ENCODE data around the gene VPS35L. TPM values are rescaled to one million over a fixed set of nuclear protein-coding genes. Genes with fewer than 3 reads are reported as not detected.

Gene VPS35L
- total and polyA plus RNA-seq, 2 of the 13 experiments (the other 11 are each of a cell fraction or from before 2014, with no cell fraction given) = 1.4 to 1.6 TPM

DNA sequence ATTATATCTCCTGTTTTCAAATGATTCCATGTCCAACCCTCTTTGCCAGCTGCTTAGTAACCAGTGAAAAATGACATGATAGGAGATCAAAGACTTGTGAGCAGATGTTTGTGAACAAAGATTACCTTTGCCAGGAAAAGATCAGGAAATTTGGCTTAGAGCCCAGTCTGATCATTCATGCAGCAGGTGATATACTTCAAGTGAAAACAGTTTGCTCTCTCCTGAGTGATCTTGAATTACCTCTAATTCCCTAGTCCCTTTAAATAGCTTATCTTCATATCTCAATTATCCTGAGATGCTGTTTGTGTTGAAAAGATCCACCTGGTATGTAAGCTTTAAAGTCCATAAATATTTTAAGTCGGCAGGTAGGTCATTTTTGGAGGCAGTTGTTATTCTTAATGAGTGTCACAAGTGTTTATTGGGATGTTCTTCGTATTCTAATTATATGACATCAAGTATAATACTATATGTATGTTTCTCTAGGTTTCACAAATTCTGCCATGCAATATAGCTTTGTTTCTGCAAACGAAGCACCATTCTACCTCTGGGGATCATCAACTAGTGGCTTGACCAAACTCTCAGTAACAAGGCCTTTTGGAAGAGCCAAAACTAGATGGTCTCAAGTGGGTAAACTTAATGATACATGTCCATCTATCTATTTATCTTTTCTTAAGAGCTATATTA, 13.2 kb upstream of the VPS35L start (continued):
- TF ChIP-seq IKZF4 (CRISPR knock-in tag; IDR thresholded peaks at IDR 0.05; ENCODE audit: borderline replicate concordance, low read depth, not compliant biosample characterization) (no peak), KLF15 (CRISPR knock-in tag; IDR thresholded peaks at IDR 0.05; ENCODE audit: borderline replicate concordance) (no peak), ETV5 (CRISPR knock-in tag; IDR thresholded peaks at IDR 0.05; ENCODE audit: borderline replicate concordance) (peak; percentile 80; the same call in 1 of the 2 replicates), ZBTB49 (CRISPR knock-in tag; IDR thresholded peaks at IDR 0.05; ENCODE audit: borderline replicate concordance) (no peak), ETV6 (CRISPR knock-in tag; conservative IDR thresholded peaks at IDR 0.05) (no peak), KLF16 (CRISPR knock-in tag; IDR thresholded peaks at IDR 0.05) (peak in 1 of 2 experiments; percentile 84; a peak in 2 of 4 replicates), POLR2AphosphoS2 (IDR thresholded peaks at IDR 0.05; ENCODE audit: low read depth, low read length) (no peak), ZNF674 (CRISPR knock-in tag; IDR thresholded peaks at IDR 0.05; ENCODE audit: low read depth) (no peak), RXRB (CRISPR knock-in tag; IDR thresholded peaks at IDR 0.05; ENCODE audit: borderline replicate concordance) (peak; percentile 95), ZC3H4 (CRISPR knock-in tag; IDR thresholded peaks at IDR 0.05; ENCODE audit: borderline replicate concordance) (no peak), KLF11 (CRISPR knock-in tag; IDR thresholded peaks at IDR 0.05) (no peak; the same call in 1 of the 2 replicates), MTA3 (CRISPR knock-in tag; IDR thresholded peaks at IDR 0.05) (no peak), GZF1 (CRISPR knock-in tag; IDR thresholded peaks at IDR 0.05) (no peak), ZSCAN25 (CRISPR knock-in tag; IDR thresholded peaks at IDR 0.05) (no peak), U2AF1 (optimal IDR thresholded peaks at IDR 0.05; ENCODE audit: low read depth, low read length) (no peak), NFIC (IDR thresholded peaks at IDR 0.05; ENCODE audit: low read length) (peak; percentile 99), PLRG1 (conservative IDR thresholded peaks at IDR 0.05) (no peak), JDP2 (CRISPR knock-in tag; IDR thresholded peaks at IDR 0.05; ENCODE audit: borderline replicate concordance) (no peak), ZBTB33 (CRISPR knock-in tag; IDR thresholded peaks at IDR 0.05) (no peak), PHF8 (CRISPR knock-in tag; IDR thresholded peaks at IDR 0.05) (no peak), EZH2 (conservative IDR thresholded peaks at IDR 0.05; ENCODE audit: low read depth, low read length) (no peak), MBD4 (IDR thresholded peaks at IDR 0.05; ENCODE audit: borderline replicate concordance, low read length) (peak; percentile 73; the same call in 1 of the 2 replicates), HCFC1 (IDR thresholded peaks at IDR 0.05; ENCODE audit: low read depth, low read length) (no peak), ZNF83 (CRISPR knock-in tag; IDR thresholded peaks at IDR 0.05; ENCODE audit: borderline replicate concordance) (no peak), ZFP90 (CRISPR knock-in tag; IDR thresholded peaks at IDR 0.05; ENCODE audit: borderline replicate concordance) (peak; percentile 55; the same call in 1 of the 2 replicates), SETDB1 (CRISPR knock-in tag; IDR thresholded peaks at IDR 0.05; ENCODE audit: borderline replicate concordance) (no peak), ATF7 (IDR thresholded peaks at IDR 0.05) (no peak), ATF7 (CRISPR knock-in tag; IDR thresholded peaks at IDR 0.05) (no peak; the same call in 1 of the 2 replicates), PTBP1 (IDR thresholded peaks at IDR 0.05; ENCODE audit: low read depth, low read length, poor library complexity, severe bottlenecking) (no peak)

All from HepG2 (cell line).